ENCODE measurements around the gene CORO2B.
A peak's percentile ranks its signal among the peaks of the same experiment; 100 is the strongest.
"Not testable (repeated sequence)": the region's sequence is repeated elsewhere in the genome, so short reads cannot be mapped to it uniquely, and the experiment has no call there.

The CORO2B gene

DNA sequence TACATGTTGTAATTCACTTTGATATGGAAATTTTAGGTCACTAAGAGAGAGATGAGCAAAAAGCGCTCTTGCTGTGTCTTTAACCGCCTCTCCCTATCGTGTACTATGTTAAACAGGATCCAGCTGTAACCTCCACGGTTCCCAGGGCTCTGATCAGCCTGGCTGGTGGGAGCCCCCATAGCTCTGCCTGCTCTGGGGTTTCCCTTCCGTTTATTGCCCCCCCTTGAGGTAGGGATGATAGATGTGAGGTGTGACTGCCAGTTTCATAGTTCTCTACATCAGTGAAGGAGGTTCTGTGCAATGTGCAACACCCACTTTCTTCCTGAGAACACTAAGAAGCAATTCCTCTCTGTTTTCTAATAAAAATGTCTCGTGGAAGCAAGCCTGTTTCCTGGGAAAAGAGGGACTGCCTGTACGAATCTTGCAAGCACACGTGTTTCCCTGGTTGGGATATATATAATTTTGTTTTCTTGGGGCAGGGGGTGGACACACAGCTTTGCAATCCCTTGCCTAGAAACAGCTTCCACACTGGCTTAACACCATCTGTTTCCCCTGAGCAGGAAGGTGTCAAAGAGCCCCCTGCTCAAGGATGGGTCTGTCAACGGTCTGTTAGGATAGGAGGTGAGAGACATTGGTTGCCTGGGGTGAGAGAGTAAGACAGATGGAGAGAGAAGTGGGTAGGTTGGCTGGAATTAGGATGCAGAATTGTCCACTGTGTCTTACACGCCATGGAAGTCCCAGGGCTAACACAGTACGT, 23.8 kb downstream of the CORO2B start:
- DNase-seq, result no peak
- Mint-ChIP-seq H3K4me1 (peaks cover 75% of the 10 kb centered on the region), H3K36me3 (ENCODE audit: low read depth) (no peaks in the 10 kb centered on the region), H3K9me3 (peaks cover 3% of the 10 kb centered on the region), H3K27ac (no peak overlapping the region), H3K4me3 (no peak overlapping the region), H3K27me3 (ENCODE audit: low read depth, poor library complexity) (peaks cover 9% of the 10 kb centered on the region)
- TF ChIP-seq, protein P1, sequence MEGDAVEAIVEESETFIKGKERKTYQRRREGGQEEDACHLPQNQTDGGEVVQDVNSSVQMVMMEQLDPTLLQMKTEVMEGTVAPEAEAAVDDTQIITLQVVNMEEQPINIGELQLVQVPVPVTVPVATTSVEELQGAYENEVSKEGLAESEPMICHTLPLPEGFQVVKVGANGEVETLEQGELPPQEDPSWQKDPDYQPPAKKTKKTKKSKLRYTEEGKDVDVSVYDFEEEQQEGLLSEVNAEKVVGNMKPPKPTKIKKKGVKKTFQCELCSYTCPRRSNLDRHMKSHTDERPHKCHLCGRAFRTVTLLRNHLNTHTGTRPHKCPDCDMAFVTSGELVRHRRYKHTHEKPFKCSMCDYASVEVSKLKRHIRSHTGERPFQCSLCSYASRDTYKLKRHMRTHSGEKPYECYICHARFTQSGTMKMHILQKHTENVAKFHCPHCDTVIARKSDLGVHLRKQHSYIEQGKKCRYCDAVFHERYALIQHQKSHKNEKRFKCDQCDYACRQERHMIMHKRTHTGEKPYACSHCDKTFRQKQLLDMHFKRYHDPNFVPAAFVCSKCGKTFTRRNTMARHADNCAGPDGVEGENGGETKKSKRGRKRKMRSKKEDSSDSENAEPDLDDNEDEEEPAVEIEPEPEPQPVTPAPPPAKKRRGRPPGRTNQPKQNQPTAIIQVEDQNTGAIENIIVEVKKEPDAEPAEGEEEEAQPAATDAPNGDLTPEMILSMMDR (IDR thresholded peaks at IDR 0.05), result no peak

DNA sequence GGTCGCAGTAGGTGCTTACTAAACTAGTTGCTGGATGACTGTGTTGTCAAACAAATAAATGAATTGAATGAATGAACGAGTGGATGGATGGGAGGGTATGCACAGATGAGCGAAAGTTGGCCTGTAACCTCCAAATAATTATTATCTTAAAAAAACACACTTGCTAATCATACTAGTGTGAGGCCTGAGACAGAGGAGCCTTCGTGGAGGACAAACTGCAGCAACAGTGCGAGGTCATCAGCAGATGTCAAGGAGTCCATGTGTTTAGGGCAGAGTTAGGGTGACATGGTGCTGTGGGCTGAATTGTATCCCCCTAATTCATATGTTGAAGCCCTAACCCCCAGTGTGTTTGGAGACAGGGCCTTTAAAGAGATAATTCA, 24.4 kb downstream of the CORO2B start:
- peaks cover 75% of the 10 kb centered on the region for H3K4me1 Mint-ChIP-seq

DNA sequence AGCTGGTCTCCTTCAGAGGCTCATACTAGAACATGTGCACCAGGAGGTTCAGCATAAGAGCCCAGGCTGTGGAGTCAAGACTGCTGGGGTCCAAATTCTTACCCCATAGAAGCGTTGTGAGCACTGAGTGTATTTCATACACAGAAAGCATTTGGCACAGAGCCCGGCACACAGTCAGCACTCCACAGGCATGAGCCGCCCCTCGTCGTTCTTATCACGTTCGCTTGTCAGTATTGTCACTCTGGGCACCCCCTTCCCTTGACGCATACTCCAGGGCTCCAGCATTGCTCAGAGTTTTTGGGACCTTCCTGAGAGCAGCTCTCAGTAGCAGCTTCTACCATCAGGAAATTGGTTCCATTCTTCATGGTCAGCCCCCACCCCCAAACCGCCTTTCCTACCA, 25.2 kb downstream of the CORO2B start:
- H3K9me3 Mint-ChIP-seq, result peaks cover 3% of the 10 kb centered on the region
- no peak overlapping the region for H3K4me3 Mint-ChIP-seq
- peaks cover 9% of the 10 kb centered on the region for H3K27me3 Mint-ChIP-seq (ENCODE audit: low read depth, poor library complexity)
- H3K4me1 Mint-ChIP-seq, result peaks cover 75% of the 10 kb centered on the region
- DNase-seq, result no peak
- TF ChIP-seq, protein P1 (IDR thresholded peaks at IDR 0.05), result no peak
- no peak overlapping the region for H3K27ac Mint-ChIP-seq
- H3K36me3 Mint-ChIP-seq (ENCODE audit: low read depth), result no peaks in the 10 kb centered on the region

More for the DNA sequence above, 24.4 kb downstream of the CORO2B start:
- peaks cover 3% of the 10 kb centered on the region for H3K9me3 Mint-ChIP-seq
- TF ChIP-seq, protein P1 (IDR thresholded peaks at IDR 0.05), result no peak
- peaks cover 9% of the 10 kb centered on the region for H3K27me3 Mint-ChIP-seq (ENCODE audit: low read depth, poor library complexity)
- H3K27ac Mint-ChIP-seq, result no peak overlapping the region
- H3K36me3 Mint-ChIP-seq (ENCODE audit: low read depth), result no peaks in the 10 kb centered on the region
- no peak overlapping the region for H3K4me3 Mint-ChIP-seq
- no peak for DNase-seq

DNA sequence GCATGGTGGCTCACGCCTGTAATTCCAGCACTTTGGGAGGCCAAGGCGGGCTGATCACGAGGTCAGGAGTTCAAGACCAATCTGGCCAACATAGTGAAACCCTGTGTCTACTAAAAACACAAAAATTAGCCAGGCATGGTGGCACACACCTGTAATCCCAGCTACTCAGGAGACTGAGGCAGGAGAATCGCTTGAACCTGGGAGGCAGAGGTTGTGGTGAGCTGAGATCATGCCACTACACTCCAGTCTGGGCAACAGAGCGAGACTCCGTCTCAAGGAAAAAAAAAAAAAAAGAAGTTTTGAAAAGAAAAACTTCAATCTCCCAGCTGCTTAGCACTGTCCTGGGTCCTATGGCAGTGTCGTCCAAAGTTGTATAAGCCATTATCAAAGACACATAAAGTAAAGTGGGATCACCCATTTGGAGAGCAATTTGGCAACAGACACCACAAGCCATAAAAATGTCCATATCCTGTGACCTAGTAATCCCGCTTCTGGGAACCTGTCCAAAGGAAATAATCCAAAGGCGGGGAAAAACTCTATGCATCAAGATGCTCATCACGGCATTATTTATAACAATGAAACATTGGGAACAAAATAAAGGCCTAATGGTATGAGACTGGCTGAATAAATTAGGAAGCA, 26.2 kb downstream of the CORO2B start:
- H3K27me3 Mint-ChIP-seq (ENCODE audit: low read depth, poor library complexity); H3K4me3 Mint-ChIP-seq; DNase-seq; H3K27ac Mint-ChIP-seq; H3K36me3 Mint-ChIP-seq (ENCODE audit: low read depth); H3K9me3 Mint-ChIP-seq: not testable (repeated sequence)
- peaks cover 75% of the 10 kb centered on the region for H3K4me1 Mint-ChIP-seq

DNA sequence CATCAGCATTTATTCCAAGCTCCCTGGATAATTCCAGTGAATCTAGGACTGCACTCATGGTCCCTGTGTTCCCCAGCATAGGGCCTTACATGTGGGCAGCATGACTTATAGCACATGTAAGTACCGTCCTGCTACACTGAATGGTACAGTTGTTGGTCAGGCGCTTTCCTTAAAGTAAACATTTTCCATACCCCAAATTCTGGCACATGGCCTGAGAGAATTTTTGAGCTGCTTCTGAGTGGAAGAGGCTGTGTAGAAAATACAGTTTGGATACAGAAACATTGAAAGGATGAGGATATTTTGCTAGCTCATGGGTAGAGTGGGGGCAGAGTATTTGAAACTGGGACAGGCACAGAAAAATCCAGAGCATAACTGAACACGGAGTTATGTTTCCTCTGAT, 27.6 kb downstream of the CORO2B start:
- no peaks in the 10 kb centered on the region for H3K36me3 Mint-ChIP-seq (ENCODE audit: low read depth)
- TF ChIP-seq, protein P1 (IDR thresholded peaks at IDR 0.05), result no peak
- peaks cover 3% of the 10 kb centered on the region for H3K27me3 Mint-ChIP-seq (ENCODE audit: low read depth, poor library complexity)
- peaks cover 69% of the 10 kb centered on the region for H3K4me1 Mint-ChIP-seq
- DNase-seq, result no peak
- no peak overlapping the region for H3K4me3 Mint-ChIP-seq
- peaks cover 3% of the 10 kb centered on the region for H3K9me3 Mint-ChIP-seq
- no peak overlapping the region for H3K27ac Mint-ChIP-seq

DNA sequence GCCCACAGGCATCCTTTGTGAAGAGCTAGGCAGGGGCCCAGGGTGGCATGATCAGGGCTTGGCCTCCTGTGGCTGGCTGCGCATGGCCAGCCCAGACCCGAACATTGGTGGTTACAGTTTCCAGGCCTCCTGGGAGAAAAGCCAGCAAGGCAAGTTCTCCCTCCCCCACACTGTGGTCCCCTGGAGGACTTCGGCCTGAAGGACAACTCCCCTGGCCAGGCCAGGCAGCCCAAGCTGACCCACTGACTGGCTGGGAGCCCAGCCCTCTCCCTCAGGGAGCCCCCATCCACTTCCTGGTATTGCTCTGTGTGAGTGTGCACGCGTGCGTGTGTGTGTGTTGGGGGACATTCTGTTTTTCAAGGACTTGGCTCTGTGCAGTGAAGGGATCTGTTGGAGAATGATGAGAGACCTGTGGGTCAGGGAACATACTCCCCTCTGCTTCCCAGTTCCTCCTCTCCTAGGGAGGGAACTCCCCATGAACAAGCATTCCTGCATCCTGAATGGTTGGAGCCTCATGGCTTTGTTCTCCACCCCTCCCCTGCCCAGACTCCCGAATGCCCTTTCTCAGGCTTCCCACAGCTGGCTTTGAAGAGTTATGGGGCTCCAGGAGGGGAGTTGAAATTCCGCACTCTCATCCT, 29.5 kb downstream of the CORO2B start:
- peak overlapping the region; percentile 12 for H3K4me3 Mint-ChIP-seq
- TF ChIP-seq, protein P1 (IDR thresholded peaks at IDR 0.05), result no peak
- no peaks in the 10 kb centered on the region for H3K36me3 Mint-ChIP-seq (ENCODE audit: low read depth)
- peak overlapping the region; percentile 24 for H3K27ac Mint-ChIP-seq
- H3K27me3 Mint-ChIP-seq (ENCODE audit: low read depth, poor library complexity), result no peaks in the 10 kb centered on the region
- DNase-seq, result no peak
- peaks cover 3% of the 10 kb centered on the region for H3K9me3 Mint-ChIP-seq
- peaks cover 55% of the 10 kb centered on the region for H3K4me1 Mint-ChIP-seq
